Measurements from ENCODE around the gene DCDC2.

DCDC2 gene

GRCh38 chr6:24191346-24191745, 166.5 kb downstream of the DCDC2 start:
- no peak overlapping the region for H3K27ac ChIP-seq
- H3K9ac ChIP-seq = no peak overlapping the region
- no peak overlapping the region for H3K4me2 ChIP-seq (ENCODE audit: low read length)
- no peak overlapping the region for H2AFZ ChIP-seq
- no peaks in the 10 kb centered on the region for H3K9me3 ChIP-seq (ENCODE audit: control insufficient read depth, low read length)
- no peaks in the 10 kb centered on the region for H3K79me2 ChIP-seq
- no peak overlapping the region for H3K4me3 ChIP-seq (ENCODE audit: low read depth, low read length)
- no peaks in the 10 kb centered on the region for H3K27me3 ChIP-seq (ENCODE audit: control insufficient read depth, insufficient read depth, low read length)
- no peaks in the 10 kb centered on the region for H3K4me1 ChIP-seq
- TF ChIP-seq CTCF (IDR thresholded peaks at IDR 0.05) = no peak
- H3K36me3 ChIP-seq (ENCODE audit: control insufficient read depth, insufficient read depth, low read length) = no peaks in the 10 kb centered on the region

GRCh38 chr6:24188578-24189080, 169.2 kb downstream of the DCDC2 start:
- Histone ChIP-seq H3K36me3 (ENCODE audit: control insufficient read depth, insufficient read depth, low read length) (no peaks in the 10 kb centered on the region), H3K9me3 (ENCODE audit: control insufficient read depth, low read length) (no peaks in the 10 kb centered on the region), H3K79me2 (no peaks in the 10 kb centered on the region), H3K4me3 (ENCODE audit: low read depth, low read length) (no peak overlapping the region), H3K27me3 (ENCODE audit: control insufficient read depth, insufficient read depth, low read length) (no peaks in the 10 kb centered on the region), H2AFZ (no peak overlapping the region), H3K4me1 (no peaks in the 10 kb centered on the region), H3K9ac (no peak overlapping the region), H3K4me2 (ENCODE audit: low read length) (no peak overlapping the region), H3K27ac (no peak overlapping the region)
- no peak for TF ChIP-seq CTCF (IDR thresholded peaks at IDR 0.05)

GRCh38 chr6:24187965-24188577, 169.8 kb downstream of the DCDC2 start:
- Histone ChIP-seq H2AFZ (no peak overlapping the region), H3K4me2 (ENCODE audit: low read length) (no peak overlapping the region), H3K9ac (no peak overlapping the region), H3K4me3 (ENCODE audit: low read depth, low read length) (no peak overlapping the region), H3K27ac (no peak overlapping the region), H3K36me3 (ENCODE audit: control insufficient read depth, insufficient read depth, low read length) (no peaks in the 10 kb centered on the region), H3K27me3 (ENCODE audit: control insufficient read depth, insufficient read depth, low read length) (no peaks in the 10 kb centered on the region), H3K9me3 (ENCODE audit: control insufficient read depth, low read length) (no peaks in the 10 kb centered on the region), H3K4me1 (no peaks in the 10 kb centered on the region), H3K79me2 (no peaks in the 10 kb centered on the region)
- no peak for TF ChIP-seq CTCF (IDR thresholded peaks at IDR 0.05)

- no peak overlapping the region for H2AFZ ChIP-seq
- no peaks in the 10 kb centered on the region for H3K36me3 ChIP-seq (ENCODE audit: control insufficient read depth, insufficient read depth, low read length)
- H3K27ac ChIP-seq = no peak overlapping the region
- H3K9ac ChIP-seq = no peak overlapping the region
- no peak for TF ChIP-seq CTCF (IDR thresholded peaks at IDR 0.05)
- H3K9me3 ChIP-seq (ENCODE audit: control insufficient read depth, low read length) = no peaks in the 10 kb centered on the region
- no peaks in the 10 kb centered on the region for H3K27me3 ChIP-seq (ENCODE audit: control insufficient read depth, insufficient read depth, low read length)
- no peak overlapping the region for H3K4me3 ChIP-seq (ENCODE audit: low read depth, low read length)
- H3K4me1 ChIP-seq = no peaks in the 10 kb centered on the region
- no peaks in the 10 kb centered on the region for H3K79me2 ChIP-seq
- H3K4me2 ChIP-seq (ENCODE audit: low read length) = no peak overlapping the region
These were observed 171.5 kb downstream of the DCDC2 start for GRCh38 chr6:24186349-24186748.

GRCh38 chr6:24183584-24183983, 174.3 kb downstream of the DCDC2 start:
- H3K27ac ChIP-seq = no peak overlapping the region
- H3K4me3 ChIP-seq (ENCODE audit: low read depth, low read length) = no peak overlapping the region
- TF ChIP-seq CTCF (IDR thresholded peaks at IDR 0.05) = no peak
- H3K9me3 ChIP-seq (ENCODE audit: control insufficient read depth, low read length) = no peaks in the 10 kb centered on the region
- H3K79me2 ChIP-seq = no peaks in the 10 kb centered on the region
- H3K4me1 ChIP-seq = no peaks in the 10 kb centered on the region
- H3K4me2 ChIP-seq (ENCODE audit: low read length) = no peak overlapping the region
- H3K27me3 ChIP-seq (ENCODE audit: control insufficient read depth, insufficient read depth, low read length) = no peaks in the 10 kb centered on the region
- H3K9ac ChIP-seq = no peak overlapping the region
- H3K36me3 ChIP-seq (ENCODE audit: control insufficient read depth, insufficient read depth, low read length) = no peaks in the 10 kb centered on the region
- H2AFZ ChIP-seq = no peak overlapping the region

All from parathyroid adenoma (tissue), 2 donors.